GM12878 (cell line): Measurements from ENCODE around the gene TMEM120B. TPM values are rescaled to one million over a fixed set of nuclear protein-coding genes. Genes with fewer than 3 reads are reported as not detected.
"Not testable (repeated sequence)": the region's sequence is repeated elsewhere in the genome, so short reads cannot be mapped to it uniquely, and the experiment has no call there.

Source experiments
- ATAC-seq: fragments of 200-7000 bp; cut with Tn5 transposase; 3 replicates; pipeline ENCODE4 v1.9.1; 2020; ENCODE audit warnings: mild to moderate bottlenecking, moderate library complexity
- BruUV-seq: library from RNA; stranded (reverse); fragments of 400-500 nt; replicated peaks from 2 replicates; lab custom pipeline; 2021; lab: Mats Ljungman, UMichigan
- CTCF ChIA-PET: fragments of 300-600 bp; sonication (Branson Sonifier 250); formaldehyde crosslinking; extraction: SDS; loops from one replicate; lab custom pipeline; 2021; ENCODE audit warnings: inconsistent platforms; lab: Yijun Ruan, JAX
- POLR2A ChIA-PET: fragments of 350-600 bp; formaldehyde crosslinking; extraction: SDS; loops from one replicate; lab custom pipeline; 2021; ENCODE audit warnings: inconsistent platforms; lab: Charles Lee
- RAD21 ChIA-PET: fragments of 300-600 bp; sonication (Branson Sonifier 250); formaldehyde crosslinking; loops from one replicate; lab custom pipeline; 2023; ENCODE audit warnings: antibody characterized with exemption; ENCODE audit not compliant: unreplicated experiment; lab: Charles Lee
- SMC1A ChIA-PET: fragments of 300-600 bp; sonication (Branson Sonifier 250); formaldehyde crosslinking; loops from one replicate; lab custom pipeline; 2023; ENCODE audit not compliant: unreplicated experiment, uncharacterized antibody; lab: Charles Lee
- DNase-seq: peaks from one replicate; pipeline ENCODE4 v3.0.0-alpha.2; 2011; ENCODE audit warnings: low read depth, low spot score
- FAIRE-seq: peaks from 3 replicates; lab custom pipeline; 2011; peaks lifted over from hg19 to GRCh38; lab: Jason Lieb, UNC
- H2AFZ ChIP-seq: 2 replicates; pipeline ENCODE4 v1.6.0; 2011; ENCODE audit warnings: low read depth, low read length, control low read depth; ENCODE audit not compliant: control insufficient read depth
- H3K27ac ChIP-seq: 2 replicates; pipeline ENCODE4 v1.5.1; 2011; ENCODE audit warnings: control low read depth; ENCODE audit not compliant: control insufficient read depth, insufficient read depth
- H3K27me3 ChIP-seq, 2 experiments: replicated peaks in 1 of 2; 2 replicates each; pipeline versions ENCODE4 v1.6.0 to v1.6.1; 2011; ENCODE audit warnings: low read length in 1 of 2; ENCODE audit not compliant: control insufficient read depth in 2 of 2, insufficient read depth in 2 of 2
- H3K36me3 ChIP-seq, 2 experiments: 2 replicates each; pipeline ENCODE4 v1.5.1; 2011; ENCODE audit warnings: low read length in 1 of 2; ENCODE audit not compliant: control insufficient read depth in 2 of 2, insufficient read depth in 2 of 2
- H3K4me1 ChIP-seq: 2 replicates; pipeline ENCODE4 v1.6.1; 2011; ENCODE audit warnings: mild to moderate bottlenecking, low read length, moderate library complexity, mixed read lengths; ENCODE audit not compliant: control insufficient read depth, insufficient read depth
- H3K4me2 ChIP-seq: 2 replicates; pipeline ENCODE4 v1.6.0; 2011; ENCODE audit warnings: control low read depth; ENCODE audit not compliant: control insufficient read depth, insufficient read depth
- H3K4me3 ChIP-seq: fragments of 200-600 bp; sonication (generic); 2 replicates; pipeline ENCODE4 v1.5.1; 2016
- H3K79me2 ChIP-seq: 2 replicates; pipeline ENCODE4 v1.6.0; 2011; ENCODE audit warnings: low read length; ENCODE audit not compliant: control insufficient read depth, insufficient read depth
- H3K9ac ChIP-seq: 2 replicates; pipeline ENCODE4 v1.8.0; 2011; ENCODE audit warnings: low read length, control low read depth, mixed read lengths; ENCODE audit not compliant: control insufficient read depth, insufficient read depth
- H3K9me3 ChIP-seq: replicated peaks from 3 replicates; pipeline ENCODE4 v1.5.1; 2011; ENCODE audit warnings: mild to moderate bottlenecking, low read length; ENCODE audit not compliant: control insufficient read depth, insufficient read depth
- H4K20me1 ChIP-seq: 2 replicates; pipeline ENCODE4 v1.6.0; 2011; ENCODE audit not compliant: control insufficient read depth, insufficient read depth
- BACH1 ChIP-seq: fragments of 450-650 bp; IDR thresholded peaks from 2 replicates; pipeline ENCODE4 v1.6.1; 2017; ENCODE audit warnings: mild to moderate bottlenecking, borderline replicate concordance
- BRCA1 ChIP-seq: IDR thresholded peaks from 2 replicates; pipeline ENCODE4 v1.6.1; 2011; ENCODE audit warnings: low read depth, low read length, improper control_type of control experiment
- CBX3 ChIP-seq: fragments of 200-600 bp; sonication (generic); IDR thresholded peaks from 2 replicates; pipeline ENCODE4 v1.6.1; 2016; ENCODE audit warnings: low read depth, borderline replicate concordance
- EGR1 ChIP-seq, 2 experiments: IDR thresholded peaks; 1 replicate in 1 of 2; 2 replicates in 1 of 2; pipeline ENCODE4 v1.6.1; 2011 to 2012; ENCODE audit warnings: low read depth in 2 of 2, low read length in 2 of 2, borderline replicate concordance in 1 of 2, mild to moderate bottlenecking in 1 of 2, moderate library complexity in 1 of 2
- NFYA ChIP-seq: IDR thresholded peaks from 2 replicates; pipeline ENCODE4 v1.6.1; 2011; ENCODE audit warnings: low read depth, mild to moderate bottlenecking, low read length, improper control_type of control experiment, borderline replicate concordance
- NR2F1 ChIP-seq: fragments of 450-650 bp; conservative IDR thresholded peaks from 2 replicates; pipeline ENCODE4 v1.6.1; 2017; ENCODE audit warnings: mild to moderate bottlenecking
- PAX5 ChIP-seq: IDR thresholded peaks from 2 replicates; pipeline ENCODE4 v1.6.1; 2011; ENCODE audit warnings: low read depth, low read length, borderline replicate concordance
- STAT3 ChIP-seq: IDR thresholded peaks from 2 replicates; pipeline ENCODE4 v1.6.1; 2011; ENCODE audit warnings: low read depth, low read length, improper control_type of control experiment
- TCF12 ChIP-seq: IDR thresholded peaks from 2 replicates; pipeline ENCODE4 v1.6.1; 2011; ENCODE audit warnings: low read depth, mild to moderate bottlenecking, low read length
- YY1 ChIP-seq: IDR thresholded peaks from 2 replicates; pipeline ENCODE4 v1.6.1; 2011; ENCODE audit warnings: low read depth, mild to moderate bottlenecking, low read length
- ZNF384 ChIP-seq: IDR thresholded peaks from 2 replicates; pipeline ENCODE4 v1.6.1; 2012; ENCODE audit warnings: low read depth, mild to moderate bottlenecking, low read length, improper control_type of control experiment, borderline replicate concordance
- WGBS: methylation state at CpG from one replicate; pipeline ENCODE4 v1.1.6; 2016; ENCODE audit warnings: low lambda C conversion rate; ENCODE audit not compliant: insufficient replicate concordance, insufficient coverage; ENCODE audit errors: missing lambda C conversion rate; 5-methylcytosine and 5-hydroxymethylcytosine counted together
- in situ Hi-C: fragments of 300-500 bp; cut with MboI; formaldehyde crosslinking; loops from 9 replicates; pipeline ENCODE4 v1.14.3; 2018; ENCODE audit warnings: mixed read lengths
- intact Hi-C: fragments of 100-400 bp; cut with micrococcal nuclease; formaldehyde crosslinking; loops from one replicate; pipeline ENCODE4 v1.14.2; 2022; ENCODE audit not compliant: unreplicated experiment
- polyA plus RNA-seq, 11 experiments: library from polyadenylated mRNA; depleted of rRNA in 4 of 11; unstranded in 6 of 11; stranded (reverse) in 5 of 11; fragments of >200 nt; fragmentation: Nextera tagmentation in 4 of 11; fragmentation: Illumina TruSeq in 1 of 11; extraction: Ambion mirVana in 4 of 11; extraction: Trizol in 1 of 11; gene quantifications; 1 replicate in 1 of 11; 2 replicates in 10 of 11; pipeline versions ENCODE4 v1.2.1 to v1.2.3, GENCODE V29; 2011 to 2016; ENCODE audit warnings: inconsistent platforms in 2 of 11, missing spikeins in 2 of 11, low read depth in 1 of 11
- total RNA-seq, 4 experiments: library from RNA; depleted of rRNA in 3 of 4; stranded (reverse); fragments of >200 nt in 3 of 4; fragmentation: Illumina TruSeq in 1 of 4; extraction: Trizol in 1 of 4; gene quantifications; 2 replicates each; pipeline versions ENCODE4 v1.2.1 to v1.2.3, GENCODE V29; 2013 to 2021
- TF ChIP-seq, protein P1 (sequence below): fragments of 450-650 bp; IDR thresholded peaks from 2 replicates; pipeline ENCODE4 v1.6.1; 2016; ENCODE audit warnings: mild to moderate bottlenecking

TMEM120B gene
- total and polyA plus RNA-seq, 10 of the 15 experiments (the other 5 are each of a cell fraction or from before 2014, with no cell fraction given): 4.0 to 26.2 (median 9.2) TPM

- SMC1A ChIA-PET: interaction anchor here (0.9 to 10.5 kb wide), 5 partner anchors 10 to 79 kb away, joined by 3 to 226 read pairs (median 5); partner anchors contain the start of genes SETD1B and TMEM120B
- 14% methylated on average over 8 of the region's 8 CpGs for WGBS
- intact Hi-C loops (loop anchor here (1.0 kb wide), 1 partner anchor 8 kb away; no protein-coding TSS in a partner anchor), in situ Hi-C loops (loop anchor here (5.0 kb wide), 1 partner anchor 98 kb away; no protein-coding TSS in a partner anchor)
- not testable (repeated sequence) for BruUV-seq, H4K20me1 ChIP-seq, FAIRE-seq, DNase-seq, H2AFZ ChIP-seq, ATAC-seq, H3K27me3 ChIP-seq, H3K9me3 ChIP-seq
- peak overlapping the region; percentile 32 for H3K4me2 ChIP-seq
- RAD21 ChIA-PET: interaction anchor here (0.6 to 11.7 kb wide), 3 partner anchors 11 to 104 kb away, joined by 3 to 395 read pairs (median 230); partner anchors contain the start of gene SETD1B
- peaks cover 65% of the 10 kb centered on the region for H3K4me1 ChIP-seq
- peak overlapping the region; percentile 90 for H3K27ac ChIP-seq
- POLR2A ChIA-PET: interaction anchor here (0.5 to 7.9 kb wide), 6 partner anchors 8 to 622 kb away, joined by 3 to 155 read pairs (median 4); partner anchors contain the start of genes SETD1B and TMEM120B
- peaks cover 5 to 10% of the 10 kb centered on the region in 2 experiments; a peak in 3 of 4 replicates for H3K36me3 ChIP-seq
- peak overlapping the region; percentile 70 for H3K9ac ChIP-seq
- peaks cover 70% of the 10 kb centered on the region for H3K79me2 ChIP-seq
- CTCF ChIA-PET: interaction anchor here (7.3 to 16.2 kb wide), 4 partner anchors 12 to 97 kb away, joined by 90 to 565 read pairs (median 310); partner anchors contain the start of genes PSMD9 and SETD1B
- H3K4me3 ChIP-seq: peak overlapping the region; percentile 97; the same call in 1 of the 2 replicates
Observed at GRCh38 chr12:121790785-121791184, 78.2 kb downstream of the TMEM120B start.

DNA sequence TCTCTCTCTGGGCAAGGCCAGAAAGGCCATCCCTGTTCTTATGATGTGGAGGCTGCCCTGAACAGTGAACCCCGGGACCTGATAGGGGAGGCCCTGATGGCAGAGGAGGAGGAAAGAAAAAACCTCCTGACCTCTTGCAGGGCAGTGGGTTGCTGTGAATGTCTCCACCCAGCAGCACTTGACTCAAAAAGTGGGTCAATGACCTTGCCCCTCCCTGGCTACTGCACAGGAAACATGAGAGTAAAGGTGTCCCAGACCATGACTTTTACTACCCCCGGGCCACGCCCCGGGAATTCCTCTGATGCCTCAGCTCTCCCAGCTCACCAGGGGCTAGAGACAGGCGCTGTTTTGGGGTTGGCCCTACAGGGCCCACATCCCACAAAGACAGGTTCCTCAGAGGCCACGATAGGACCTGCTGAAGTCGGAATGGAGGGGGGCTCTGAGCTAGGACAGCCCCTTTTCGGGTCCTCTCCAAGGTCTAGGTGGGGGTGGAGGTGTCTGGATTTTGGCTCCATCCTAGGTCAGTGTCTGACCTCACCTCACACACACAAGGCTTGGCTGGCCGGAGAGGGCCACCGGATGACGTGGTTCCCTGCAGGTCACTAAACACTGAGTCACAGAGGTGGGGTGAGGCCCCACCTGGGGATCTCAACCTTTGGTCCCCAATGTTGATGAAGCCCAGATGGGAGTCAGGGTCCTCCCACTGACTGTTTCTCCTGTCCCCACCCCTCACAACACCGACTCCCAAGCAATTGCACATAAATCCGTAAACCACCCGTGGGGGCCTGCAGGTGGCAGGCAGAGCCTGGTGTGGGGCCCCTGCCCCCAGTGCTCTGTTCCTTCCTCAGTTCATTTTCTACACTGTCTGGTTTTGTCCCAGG lies 79.4 kb downstream of the TMEM120B start:
- no peaks in the 10 kb centered on the region for H4K20me1 ChIP-seq
- no peak for DNase-seq
- RAD21 ChIA-PET: interaction anchor here (1.3 to 11.7 kb wide), 4 partner anchors 12 to 102 kb away, joined by 3 to 395 read pairs (median 131); partner anchors contain the start of genes SETD1B and TMEM120B
- H3K27ac ChIP-seq: peak overlapping the region; percentile 75
- CTCF ChIA-PET: interaction anchor here (0.7 to 16.2 kb wide), 6 partner anchors 13 to 105 kb away, joined by 3 to 565 read pairs (median 109); partner anchors contain the start of genes PSMD9, SETD1B and TMEM120B
- no peaks in the 10 kb centered on the region for H3K27me3 ChIP-seq
- H3K4me1 ChIP-seq: peaks cover 56% of the 10 kb centered on the region
- H3K4me2 ChIP-seq: peak overlapping the region; percentile 32
- peaks cover 4 to 5% of the 10 kb centered on the region in 2 experiments; a peak in 3 of 4 replicates for H3K36me3 ChIP-seq
- H3K9me3 ChIP-seq: no peaks in the 10 kb centered on the region
- in situ Hi-C loops: loop anchor here (5.0 kb wide), 1 partner anchor 100 kb away; no protein-coding TSS in a partner anchor
- H3K9ac ChIP-seq: peak overlapping the region; percentile 83
- SMC1A ChIA-PET: interaction anchor here (0.9 to 10.5 kb wide), 7 partner anchors 11 to 98 kb away, joined by 3 to 226 read pairs (median 39); partner anchors contain the start of gene SETD1B
- H3K4me3 ChIP-seq: peak overlapping the region; percentile 97
- no peak for ATAC-seq
- TSS peak; percentile 31 for BruUV-seq
- H2AFZ ChIP-seq: no peak overlapping the region
- POLR2A ChIA-PET: interaction anchor here (0.6 to 7.9 kb wide), 5 partner anchors 9 to 1361 kb away, joined by 3 to 155 read pairs (median 8); partner anchors contain the start of gene SETD1B
- peaks cover 63% of the 10 kb centered on the region for H3K79me2 ChIP-seq
- no peak for FAIRE-seq
- intact Hi-C loops: no loop called here
- WGBS: 3% methylated on average over 14 of the region's 14 CpGs
- TF ChIP-seq NFYA (no peak), STAT3 (no peak), BACH1 (0 out of 2 replicates have a peak, but pooled peaks have one; percentile 11), YY1 (no peak), PAX5 (no peak), BRCA1 (no peak), CBX3 (no peak), NR2F1 (peak; percentile 48), TCF12 (0 out of 2 replicates have a peak, but pooled peaks have one; percentile 10), ZNF384 (no peak), EGR1 (IDR thresholded peaks at IDR 0.05; ENCODE audit: borderline replicate concordance in 1 of 2, low read depth in 2 of 2, low read length in 2 of 2) (no peak)
- TF ChIP-seq, protein P1, sequence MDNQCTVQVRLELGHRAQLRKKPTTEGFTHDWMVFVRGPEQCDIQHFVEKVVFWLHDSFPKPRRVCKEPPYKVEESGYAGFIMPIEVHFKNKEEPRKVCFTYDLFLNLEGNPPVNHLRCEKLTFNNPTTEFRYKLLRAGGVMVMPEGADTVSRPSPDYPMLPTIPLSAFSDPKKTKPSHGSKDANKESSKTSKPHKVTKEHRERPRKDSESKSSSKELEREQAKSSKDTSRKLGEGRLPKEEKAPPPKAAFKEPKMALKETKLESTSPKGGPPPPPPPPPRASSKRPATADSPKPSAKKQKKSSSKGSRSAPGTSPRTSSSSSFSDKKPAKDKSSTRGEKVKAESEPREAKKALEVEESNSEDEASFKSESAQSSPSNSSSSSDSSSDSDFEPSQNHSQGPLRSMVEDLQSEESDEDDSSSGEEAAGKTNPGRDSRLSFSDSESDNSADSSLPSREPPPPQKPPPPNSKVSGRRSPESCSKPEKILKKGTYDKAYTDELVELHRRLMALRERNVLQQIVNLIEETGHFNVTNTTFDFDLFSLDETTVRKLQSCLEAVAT: no peak
